ENCODE measurements around the gene E2F1.

E2F1 gene

DNA sequence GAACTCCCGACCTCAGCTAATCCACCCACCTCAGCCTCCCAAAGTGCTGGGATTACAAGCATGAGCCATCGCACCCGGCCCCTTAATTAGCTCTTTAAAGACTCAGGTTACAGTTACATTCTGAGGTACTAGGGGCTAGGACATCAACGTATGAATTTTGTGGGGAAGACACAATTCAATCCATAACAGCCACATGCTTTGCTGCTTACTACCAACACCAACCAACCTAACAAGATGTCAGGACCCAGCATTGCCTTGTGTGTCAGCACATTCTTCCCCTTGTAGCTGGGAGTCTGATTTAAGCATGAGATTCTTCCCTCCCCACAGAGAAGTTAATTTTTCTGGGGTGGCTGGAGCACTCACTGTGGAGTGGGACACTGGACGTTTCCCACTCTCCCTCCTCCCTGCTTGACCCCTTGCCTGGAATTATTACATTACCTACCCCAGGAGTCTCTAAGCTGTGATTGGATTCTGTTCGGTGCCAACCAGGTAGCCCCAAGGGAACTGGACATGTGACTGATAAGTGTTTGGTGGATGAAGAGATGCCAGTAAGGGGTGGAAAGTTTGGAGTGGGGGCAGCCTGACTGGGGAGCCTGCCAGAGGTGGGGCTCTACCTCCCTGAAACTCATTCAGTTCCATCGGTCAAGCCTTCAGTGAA is 39.6 kb upstream of the E2F1 start:
- H3K4me3 ChIP-seq (ENCODE audit: low read depth, low read length), result no peak overlapping the region
- H3K9ac ChIP-seq (ENCODE audit: low read depth, low read length), result no peak overlapping the region
- no peaks in the 10 kb centered on the region for H3K4me1 ChIP-seq (ENCODE audit: control insufficient read depth, insufficient read depth, low read length)
- no peak overlapping the region for H3K27ac ChIP-seq (ENCODE audit: low read depth, low read length)
- no peaks in the 10 kb centered on the region for H3K27me3 ChIP-seq (ENCODE audit: control insufficient read depth, insufficient read depth, low read length)
- H3K9me3 ChIP-seq (ENCODE audit: control insufficient read depth, insufficient read depth, low read length), result no peaks in the 10 kb centered on the region
- H3K36me3 ChIP-seq (ENCODE audit: control insufficient read depth, insufficient read depth, low read length), result no peaks in the 10 kb centered on the region

DNA sequence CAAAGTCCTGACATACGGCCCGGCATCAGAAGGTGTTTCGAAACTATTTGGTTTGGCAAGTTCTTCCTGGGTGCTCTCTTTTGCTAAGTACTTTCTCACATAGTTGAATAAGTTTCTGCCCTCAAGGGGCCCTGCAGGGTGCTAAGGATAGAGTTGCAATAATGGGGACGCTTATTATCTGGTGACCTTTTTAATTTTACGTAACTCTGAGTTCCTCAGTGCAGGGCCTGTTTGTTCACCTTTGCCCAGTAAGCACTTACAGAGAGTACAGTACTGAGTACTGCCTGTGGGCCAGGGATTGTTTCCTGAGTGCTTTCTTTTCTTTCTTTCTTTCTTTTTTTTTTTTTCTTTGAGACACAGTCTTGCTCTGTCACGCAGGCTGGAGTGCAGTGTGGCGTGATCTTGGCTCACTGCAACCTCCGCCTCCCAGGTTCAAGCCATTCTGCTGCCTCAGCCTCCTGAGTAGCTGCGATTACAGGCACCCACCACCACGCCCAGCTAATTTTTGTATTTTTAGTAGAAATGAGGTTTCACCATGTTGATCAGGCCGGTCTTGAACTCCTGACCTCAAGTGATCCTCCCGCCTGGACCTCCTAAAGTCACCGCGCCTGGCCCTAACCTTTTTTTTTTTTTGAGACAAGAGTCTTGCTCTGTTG is 38.4 kb upstream of the E2F1 start:
- Histone ChIP-seq H3K4me1 (ENCODE audit: control insufficient read depth, insufficient read depth, low read length) (no peaks in the 10 kb centered on the region), H3K4me3 (ENCODE audit: low read depth, low read length) (no peak overlapping the region), H3K27me3 (ENCODE audit: control insufficient read depth, insufficient read depth, low read length) (no peaks in the 10 kb centered on the region), H3K27ac (ENCODE audit: low read depth, low read length) (no peak overlapping the region), H3K36me3 (ENCODE audit: control insufficient read depth, insufficient read depth, low read length) (no peaks in the 10 kb centered on the region), H3K9me3 (ENCODE audit: control insufficient read depth, insufficient read depth, low read length) (no peaks in the 10 kb centered on the region), H3K9ac (ENCODE audit: low read depth, low read length) (no peak overlapping the region)

DNA sequence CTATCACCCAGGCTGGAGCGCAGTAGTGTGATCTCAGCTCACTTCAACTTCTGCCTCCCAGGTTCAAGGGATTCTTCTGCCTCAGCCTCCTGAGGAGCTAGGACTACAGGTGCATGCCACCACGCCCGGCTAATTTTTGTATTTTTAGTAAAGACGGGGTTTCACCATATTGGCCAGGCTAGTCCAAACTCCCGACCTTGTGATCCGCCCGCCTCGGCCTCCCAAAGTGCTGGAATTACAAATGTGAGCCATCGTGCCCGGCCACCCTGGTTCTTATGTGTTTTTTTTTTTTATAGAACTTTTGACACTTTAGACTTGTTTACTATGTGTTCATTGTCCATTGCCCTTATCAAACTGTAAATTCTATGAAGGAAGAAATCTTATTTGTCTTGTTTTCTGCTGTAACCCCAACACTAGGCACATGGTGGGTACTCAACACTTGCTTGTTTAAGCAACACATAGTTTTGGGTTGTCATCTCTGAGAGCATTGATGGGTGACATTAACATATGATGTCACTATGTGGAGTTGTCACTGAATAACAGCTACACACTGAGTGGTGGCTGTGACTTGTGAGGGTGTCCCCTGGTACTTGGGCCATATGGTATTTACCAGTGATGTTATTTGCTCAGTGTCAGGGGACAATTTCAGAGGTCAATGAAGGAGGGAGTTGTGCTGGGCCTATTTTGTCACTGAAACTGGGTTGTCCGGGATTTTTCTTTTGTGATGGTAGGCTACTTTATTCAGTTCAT is 35.4 kb upstream of the E2F1 start:
- Histone ChIP-seq H3K27ac (ENCODE audit: low read depth, low read length) (no peak overlapping the region), H3K4me3 (ENCODE audit: low read depth, low read length) (no peak overlapping the region), H3K9ac (ENCODE audit: low read depth, low read length) (no peak overlapping the region), H3K9me3 (ENCODE audit: control insufficient read depth, insufficient read depth, low read length) (no peaks in the 10 kb centered on the region), H3K36me3 (ENCODE audit: control insufficient read depth, insufficient read depth, low read length) (no peaks in the 10 kb centered on the region), H3K4me1 (ENCODE audit: control insufficient read depth, insufficient read depth, low read length) (no peaks in the 10 kb centered on the region), H3K27me3 (ENCODE audit: control insufficient read depth, insufficient read depth, low read length) (no peaks in the 10 kb centered on the region)

DNA sequence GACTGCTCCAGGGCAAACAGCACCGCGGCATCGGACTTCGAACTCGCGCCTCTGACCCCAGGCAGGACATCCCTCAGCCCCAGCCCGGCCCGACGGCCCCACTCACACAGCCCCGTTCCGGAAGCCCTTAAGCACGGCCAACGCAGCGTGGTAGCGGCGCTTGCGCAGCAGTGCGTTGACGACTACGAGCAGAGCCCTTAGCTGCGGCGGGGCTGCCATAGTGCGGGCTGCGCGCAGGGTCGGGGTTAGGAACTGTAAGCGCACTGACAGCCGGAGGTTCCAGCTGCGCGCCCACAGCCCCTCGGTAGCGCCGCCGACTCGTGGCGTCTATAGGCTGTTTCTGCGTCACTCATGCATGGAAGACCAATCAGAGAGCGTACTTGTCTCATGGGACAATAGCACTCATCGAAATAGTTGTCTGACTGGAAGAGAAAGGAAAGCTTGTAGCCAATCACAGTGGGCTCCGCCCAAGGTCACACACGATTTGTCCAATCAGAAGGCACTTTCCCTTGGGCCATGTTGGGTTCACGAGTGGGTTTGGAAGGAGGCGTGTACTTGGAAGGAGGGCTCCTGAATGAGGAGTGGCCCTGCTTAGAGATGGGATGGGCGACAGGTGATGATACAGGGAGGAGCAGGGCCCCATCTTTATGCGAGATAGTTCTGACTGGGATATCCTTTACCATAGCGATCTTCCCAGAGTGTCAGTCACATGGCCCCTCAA is 34.0 kb upstream of the E2F1 start, which contains the start of gene PXMP4:
Gene PXMP4 (minus strand): TSS at position 322 of the 721 bp plus-strand sequence. CDS start 103 bp downstream, at position 219.
- no peaks in the 10 kb centered on the region for H3K9me3 ChIP-seq (ENCODE audit: control insufficient read depth, insufficient read depth, low read length)
- peak within 1 kb of the TSS; percentile 79 for H3K4me3 ChIP-seq (ENCODE audit: low read depth, low read length)
- no peak within 1 kb of the TSS for H3K27ac ChIP-seq (ENCODE audit: low read depth, low read length)
- no peak within 1 kb of the TSS for H3K9ac ChIP-seq (ENCODE audit: low read depth, low read length)
- H3K4me1 ChIP-seq (ENCODE audit: control insufficient read depth, insufficient read depth, low read length), result no peaks in the 10 kb centered on the region
- no peaks in the 10 kb centered on the region for H3K36me3 ChIP-seq (ENCODE audit: control insufficient read depth, insufficient read depth, low read length)
- no peaks in the 10 kb centered on the region for H3K27me3 ChIP-seq (ENCODE audit: control insufficient read depth, insufficient read depth, low read length)

DNA sequence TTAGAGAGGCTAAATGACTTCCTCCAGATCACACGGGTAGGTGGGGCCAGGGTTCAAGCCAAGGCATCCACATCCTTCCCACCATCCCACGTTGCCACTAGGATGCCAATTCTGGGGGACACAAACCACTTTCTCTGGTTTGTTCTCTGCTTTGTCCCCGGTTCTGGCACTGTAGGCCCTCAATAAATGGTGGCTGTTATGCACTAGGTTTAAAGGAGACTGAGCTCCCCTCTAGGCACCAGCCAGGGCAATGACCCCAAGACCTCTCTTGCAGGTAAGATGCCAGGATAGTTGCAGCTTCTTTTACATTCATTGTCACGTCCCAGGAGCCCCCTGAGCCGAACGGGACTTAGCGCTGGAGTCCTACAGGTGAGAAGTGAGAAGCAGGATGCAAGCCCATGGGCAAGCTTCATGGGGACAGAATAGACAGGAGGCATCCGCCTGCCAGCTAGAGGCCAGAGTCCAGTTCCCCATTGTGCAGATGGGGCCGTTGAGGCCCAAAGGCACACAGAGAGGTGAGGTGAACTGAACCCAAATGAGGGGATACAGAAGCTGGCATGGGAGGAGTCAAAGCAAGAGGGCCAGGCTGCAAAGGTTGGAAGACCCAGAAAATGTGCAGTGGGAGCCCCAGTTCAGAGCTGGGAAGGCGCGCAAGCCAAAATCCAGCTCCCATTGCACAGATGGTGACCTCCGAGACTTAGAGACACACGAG is 33.2 kb upstream of the E2F1 start:
- Histone ChIP-seq H3K27me3 (ENCODE audit: control insufficient read depth, insufficient read depth, low read length) (no peaks in the 10 kb centered on the region), H3K4me3 (ENCODE audit: low read depth, low read length) (peak overlapping the region; percentile 79), H3K9me3 (ENCODE audit: control insufficient read depth, insufficient read depth, low read length) (no peaks in the 10 kb centered on the region), H3K27ac (ENCODE audit: low read depth, low read length) (no peak overlapping the region), H3K4me1 (ENCODE audit: control insufficient read depth, insufficient read depth, low read length) (no peaks in the 10 kb centered on the region), H3K36me3 (ENCODE audit: control insufficient read depth, insufficient read depth, low read length) (no peaks in the 10 kb centered on the region), H3K9ac (ENCODE audit: low read depth, low read length) (no peak overlapping the region)

DNA sequence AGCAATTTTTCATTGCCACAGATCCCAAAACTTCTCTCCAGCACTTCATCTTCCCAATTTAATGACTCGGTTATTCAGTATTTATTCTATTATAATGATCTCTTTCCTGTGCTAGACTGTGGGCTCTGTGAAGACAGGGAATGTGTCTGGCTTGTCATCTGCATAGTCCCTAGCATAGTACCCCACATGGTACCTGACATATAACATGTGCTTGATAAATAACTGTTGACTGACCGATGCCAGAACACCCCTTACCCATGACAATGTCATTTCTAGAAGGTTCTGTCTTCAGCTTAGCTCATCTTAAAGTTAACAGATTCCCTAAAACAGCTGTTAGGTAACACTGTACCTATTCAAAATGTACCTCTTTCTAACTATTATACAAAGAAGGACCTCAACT is 30.3 kb upstream of the E2F1 start:
- no peaks in the 10 kb centered on the region for H3K27me3 ChIP-seq (ENCODE audit: control insufficient read depth, insufficient read depth, low read length)
- no peak overlapping the region for H3K4me3 ChIP-seq (ENCODE audit: low read depth, low read length)
- H3K4me1 ChIP-seq (ENCODE audit: control insufficient read depth, insufficient read depth, low read length), result no peaks in the 10 kb centered on the region
- H3K9ac ChIP-seq (ENCODE audit: low read depth, low read length), result no peak overlapping the region
- H3K27ac ChIP-seq (ENCODE audit: low read depth, low read length), result no peak overlapping the region
- no peaks in the 10 kb centered on the region for H3K36me3 ChIP-seq (ENCODE audit: control insufficient read depth, insufficient read depth, low read length)
- H3K9me3 ChIP-seq (ENCODE audit: control insufficient read depth, insufficient read depth, low read length), result no peaks in the 10 kb centered on the region

DNA sequence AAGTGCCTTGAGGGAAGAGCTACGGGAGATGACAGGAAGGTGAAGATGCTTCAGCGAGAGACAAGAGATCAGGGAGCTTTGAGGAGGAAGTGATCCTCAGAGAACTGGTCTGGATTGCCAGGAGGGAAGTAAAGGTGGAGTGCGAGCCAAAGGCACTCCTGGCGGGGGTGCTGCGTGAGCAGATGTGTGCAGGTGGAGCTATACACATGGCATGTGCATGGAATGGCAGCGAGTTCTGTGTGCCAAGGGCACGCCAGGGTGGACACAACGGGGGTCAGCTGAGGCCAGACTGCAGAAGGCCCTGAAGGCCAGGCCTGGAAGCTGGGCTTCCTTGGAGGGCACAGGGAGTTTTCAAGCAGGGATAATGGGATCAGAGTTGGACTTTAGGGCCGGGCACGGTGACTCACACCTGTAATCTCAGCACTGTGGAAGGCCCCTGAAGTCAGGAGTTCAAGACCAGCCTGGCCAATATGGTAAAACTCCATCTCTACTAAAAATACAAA is 27.7 kb upstream of the E2F1 start:
- Histone ChIP-seq H3K9me3 (ENCODE audit: control insufficient read depth, insufficient read depth, low read length) (no peaks in the 10 kb centered on the region), H3K9ac (ENCODE audit: low read depth, low read length) (no peak overlapping the region), H3K36me3 (ENCODE audit: control insufficient read depth, insufficient read depth, low read length) (no peaks in the 10 kb centered on the region), H3K27me3 (ENCODE audit: control insufficient read depth, insufficient read depth, low read length) (no peaks in the 10 kb centered on the region), H3K4me1 (ENCODE audit: control insufficient read depth, insufficient read depth, low read length) (no peaks in the 10 kb centered on the region; the same call in 1 of the 2 replicates), H3K27ac (ENCODE audit: low read depth, low read length) (no peak overlapping the region), H3K4me3 (ENCODE audit: low read depth, low read length) (no peak overlapping the region)

DNA sequence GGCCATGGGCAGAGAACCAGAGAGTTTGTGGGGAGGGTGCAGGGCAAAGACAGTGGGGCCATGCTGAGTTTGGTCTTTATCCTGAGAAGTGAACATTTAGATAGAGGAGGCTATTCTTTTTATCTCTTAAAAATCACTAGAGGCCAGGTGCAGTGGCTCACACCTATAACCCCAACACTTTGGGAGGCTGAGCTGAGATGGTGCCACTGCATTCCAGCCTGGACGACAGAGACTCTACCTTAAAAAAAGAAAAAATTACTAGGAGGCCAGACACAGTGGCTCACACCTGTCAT is 25.2 kb upstream of the E2F1 start:
- no peak overlapping the region for H3K4me3 ChIP-seq (ENCODE audit: low read depth, low read length)
- H3K27me3 ChIP-seq (ENCODE audit: control insufficient read depth, insufficient read depth, low read length), result no peaks in the 10 kb centered on the region
- no peak overlapping the region for H3K27ac ChIP-seq (ENCODE audit: low read depth, low read length)
- H3K9ac ChIP-seq (ENCODE audit: low read depth, low read length), result no peak overlapping the region
- no peaks in the 10 kb centered on the region for H3K36me3 ChIP-seq (ENCODE audit: control insufficient read depth, insufficient read depth, low read length)
- H3K4me1 ChIP-seq (ENCODE audit: control insufficient read depth, insufficient read depth, low read length), result no peaks in the 10 kb centered on the region; the same call in 1 of the 2 replicates
- H3K9me3 ChIP-seq (ENCODE audit: control insufficient read depth, insufficient read depth, low read length), result no peaks in the 10 kb centered on the region

DNA sequence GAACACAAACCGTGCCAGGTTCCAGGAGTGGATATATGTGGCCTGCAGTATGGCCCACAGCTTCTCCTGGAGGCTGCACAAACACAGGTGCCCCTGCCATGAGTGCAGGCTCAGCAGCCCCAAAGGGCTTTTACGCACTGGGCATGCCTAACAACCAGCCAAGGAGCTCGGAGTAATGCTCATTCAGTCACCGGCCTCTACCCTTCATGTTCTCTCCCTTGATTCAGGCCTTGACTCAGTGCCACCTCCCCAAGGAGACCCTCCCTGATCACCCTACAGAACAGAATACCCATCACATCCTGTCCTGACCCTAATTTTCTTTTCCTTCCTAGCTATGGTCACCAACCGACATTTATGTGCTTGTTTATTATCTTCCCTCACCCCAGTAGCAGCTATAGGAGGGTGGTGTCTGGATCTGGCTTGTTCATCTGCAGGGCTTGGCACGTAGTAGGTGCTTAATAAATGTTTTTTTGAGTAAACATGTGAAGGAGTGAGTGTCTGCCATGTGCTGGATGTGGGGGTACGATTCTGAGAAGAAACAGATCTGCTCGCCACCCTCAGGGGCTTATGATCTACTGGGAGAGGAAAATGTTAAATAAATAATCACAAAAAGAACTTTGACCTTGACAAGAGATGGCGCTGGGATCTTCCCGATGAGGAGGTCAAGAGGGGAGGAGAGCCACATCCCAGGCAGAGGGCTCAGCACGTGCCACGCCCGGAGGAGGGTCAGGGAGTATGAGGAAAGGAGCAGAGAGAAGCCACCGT is 24.7 kb upstream of the E2F1 start:
- Histone ChIP-seq H3K4me3 (ENCODE audit: low read depth, low read length) (no peak overlapping the region), H3K27ac (ENCODE audit: low read depth, low read length) (peak overlapping the region; percentile 7), H3K4me1 (ENCODE audit: control insufficient read depth, insufficient read depth, low read length) (no peaks in the 10 kb centered on the region; the same call in 1 of the 2 replicates), H3K9me3 (ENCODE audit: control insufficient read depth, insufficient read depth, low read length) (no peaks in the 10 kb centered on the region), H3K9ac (ENCODE audit: low read depth, low read length) (no peak overlapping the region), H3K27me3 (ENCODE audit: control insufficient read depth, insufficient read depth, low read length) (no peaks in the 10 kb centered on the region), H3K36me3 (ENCODE audit: control insufficient read depth, insufficient read depth, low read length) (no peaks in the 10 kb centered on the region)

All from HUES48 (cell line).